ENCODE results near the gene VWA8.

Gene VWA8

DNA sequence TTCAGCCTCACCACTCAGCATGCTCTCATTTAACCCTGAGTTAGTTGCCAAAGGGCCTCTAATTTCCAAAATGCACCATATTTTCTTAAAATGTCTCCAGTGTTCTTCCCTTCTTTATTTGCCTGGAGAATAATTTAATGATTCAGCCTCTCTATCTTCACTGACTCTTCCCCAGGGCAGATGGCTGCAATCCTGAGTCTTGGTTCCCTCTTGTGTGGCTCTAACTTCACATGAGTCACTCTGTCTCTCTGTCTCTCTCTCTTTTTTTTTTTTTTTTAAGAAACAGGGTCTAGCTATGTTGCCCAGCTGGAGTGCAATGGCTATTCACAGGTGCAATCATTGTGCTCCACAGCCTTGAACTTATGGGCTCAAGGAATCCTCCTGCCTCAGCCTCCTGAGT, 251.4 kb downstream of the VWA8 start:
- no peak overlapping the region for H3K27ac ChIP-seq
- no peak for TF ChIP-seq ZFX (IDR thresholded peaks at IDR 0.05)
- TF ChIP-seq, protein P1, sequence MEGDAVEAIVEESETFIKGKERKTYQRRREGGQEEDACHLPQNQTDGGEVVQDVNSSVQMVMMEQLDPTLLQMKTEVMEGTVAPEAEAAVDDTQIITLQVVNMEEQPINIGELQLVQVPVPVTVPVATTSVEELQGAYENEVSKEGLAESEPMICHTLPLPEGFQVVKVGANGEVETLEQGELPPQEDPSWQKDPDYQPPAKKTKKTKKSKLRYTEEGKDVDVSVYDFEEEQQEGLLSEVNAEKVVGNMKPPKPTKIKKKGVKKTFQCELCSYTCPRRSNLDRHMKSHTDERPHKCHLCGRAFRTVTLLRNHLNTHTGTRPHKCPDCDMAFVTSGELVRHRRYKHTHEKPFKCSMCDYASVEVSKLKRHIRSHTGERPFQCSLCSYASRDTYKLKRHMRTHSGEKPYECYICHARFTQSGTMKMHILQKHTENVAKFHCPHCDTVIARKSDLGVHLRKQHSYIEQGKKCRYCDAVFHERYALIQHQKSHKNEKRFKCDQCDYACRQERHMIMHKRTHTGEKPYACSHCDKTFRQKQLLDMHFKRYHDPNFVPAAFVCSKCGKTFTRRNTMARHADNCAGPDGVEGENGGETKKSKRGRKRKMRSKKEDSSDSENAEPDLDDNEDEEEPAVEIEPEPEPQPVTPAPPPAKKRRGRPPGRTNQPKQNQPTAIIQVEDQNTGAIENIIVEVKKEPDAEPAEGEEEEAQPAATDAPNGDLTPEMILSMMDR (conservative IDR thresholded peaks at IDR 0.05) = no peak

DNA sequence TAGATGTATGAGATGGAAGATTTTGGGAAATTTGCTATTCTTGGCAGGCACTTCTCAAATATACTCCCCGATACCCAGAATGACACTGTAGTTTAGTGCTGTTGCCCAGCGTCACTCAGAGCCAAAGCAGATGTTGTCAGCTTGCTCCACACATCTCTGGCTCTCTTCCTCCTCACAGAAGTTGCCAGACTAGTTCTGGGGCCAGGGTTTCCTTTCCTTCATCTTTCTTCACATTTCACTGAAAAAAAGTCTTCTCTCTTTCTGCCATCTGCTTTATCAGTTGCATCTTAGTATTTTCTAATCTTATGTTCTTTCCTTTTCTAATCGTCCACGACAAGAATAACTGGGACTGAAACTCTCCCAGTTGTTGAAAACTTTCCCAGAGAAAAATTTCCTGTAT, 252.2 kb downstream of the VWA8 start:
- H3K27ac ChIP-seq = no peak overlapping the region

DNA sequence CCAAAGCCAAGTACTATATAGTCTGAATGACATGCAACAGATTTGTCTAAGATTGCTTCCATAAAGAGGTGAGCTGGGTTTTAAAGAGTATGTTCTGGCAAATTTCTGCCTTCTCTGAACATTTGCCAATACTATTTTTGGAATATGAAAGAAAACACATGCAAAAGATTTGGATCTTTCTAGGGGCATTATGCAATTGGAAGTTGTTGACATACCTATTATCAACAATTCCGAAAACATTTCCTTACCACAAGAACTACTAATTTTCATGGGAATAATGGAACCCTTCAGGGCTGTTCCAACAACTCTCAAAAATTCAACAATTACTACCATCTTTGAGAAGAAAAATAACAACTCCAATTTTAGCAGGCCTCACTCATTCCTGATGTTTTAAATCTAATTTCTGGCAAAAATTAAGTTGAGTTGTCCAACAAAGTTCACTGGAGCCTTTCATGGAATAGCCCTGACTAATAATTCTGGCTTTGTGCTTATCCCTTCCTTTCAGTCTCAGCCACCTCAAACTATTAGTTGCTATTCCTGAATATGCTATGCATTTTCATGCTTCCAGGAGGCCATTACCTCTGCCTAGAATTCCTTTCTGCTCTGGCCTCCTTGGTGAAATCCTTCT, 253.6 kb downstream of the VWA8 start:
- TF ChIP-seq, protein P1 (conservative IDR thresholded peaks at IDR 0.05) = no peak
- no peak for TF ChIP-seq ZFX (IDR thresholded peaks at IDR 0.05)
- no peak overlapping the region for H3K27ac ChIP-seq

More for the DNA sequence above, 252.2 kb downstream of the VWA8 start:
- TF ChIP-seq, protein P1 (conservative IDR thresholded peaks at IDR 0.05) = no peak
- no peak for TF ChIP-seq ZFX (IDR thresholded peaks at IDR 0.05)

DNA sequence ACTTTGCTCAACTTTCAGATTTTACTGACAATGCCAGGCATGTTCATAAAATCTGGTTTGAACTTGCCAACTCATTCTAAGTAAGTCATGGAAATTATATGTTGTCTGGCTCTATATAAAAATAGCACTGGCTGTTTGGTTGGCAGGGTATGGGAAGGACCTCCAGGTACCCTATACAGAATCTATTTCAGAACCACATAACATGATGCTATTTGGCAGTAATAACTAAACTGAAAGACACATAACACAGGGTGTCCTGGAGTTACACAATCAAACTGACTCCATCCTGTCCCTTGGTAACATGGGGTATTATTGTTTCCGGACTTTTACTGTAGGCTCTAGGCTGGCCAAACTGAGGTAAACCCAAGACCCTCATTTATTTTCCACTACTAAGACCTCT, 254.8 kb downstream of the VWA8 start:
- H3K27ac ChIP-seq = no peak overlapping the region
- TF ChIP-seq, protein P1 (conservative IDR thresholded peaks at IDR 0.05) = no peak
- no peak for TF ChIP-seq ZFX (IDR thresholded peaks at IDR 0.05)

DNA sequence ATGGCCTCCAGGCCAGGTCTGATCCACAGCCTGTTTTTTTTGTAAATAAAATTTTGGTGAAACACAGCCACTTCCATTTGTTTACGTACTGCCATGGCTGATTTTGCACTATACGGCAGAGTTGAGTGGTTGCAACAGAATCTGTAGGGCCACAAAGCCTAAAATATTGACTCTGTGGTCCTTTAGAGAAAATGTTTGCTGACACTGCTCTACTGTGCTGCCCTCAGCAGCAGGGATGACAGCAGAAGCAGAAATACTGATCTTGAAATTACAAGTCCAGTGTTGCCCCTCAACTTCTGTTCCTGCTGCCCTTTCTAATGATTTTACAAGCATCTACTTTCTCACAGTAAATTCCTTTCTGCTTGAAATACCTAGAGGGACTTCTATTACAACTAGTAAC, 258.4 kb downstream of the VWA8 start:
- no peak for TF ChIP-seq ZFX (IDR thresholded peaks at IDR 0.05)
- TF ChIP-seq, protein P1 (conservative IDR thresholded peaks at IDR 0.05) = no peak
- no peak overlapping the region for H3K27ac ChIP-seq

DNA sequence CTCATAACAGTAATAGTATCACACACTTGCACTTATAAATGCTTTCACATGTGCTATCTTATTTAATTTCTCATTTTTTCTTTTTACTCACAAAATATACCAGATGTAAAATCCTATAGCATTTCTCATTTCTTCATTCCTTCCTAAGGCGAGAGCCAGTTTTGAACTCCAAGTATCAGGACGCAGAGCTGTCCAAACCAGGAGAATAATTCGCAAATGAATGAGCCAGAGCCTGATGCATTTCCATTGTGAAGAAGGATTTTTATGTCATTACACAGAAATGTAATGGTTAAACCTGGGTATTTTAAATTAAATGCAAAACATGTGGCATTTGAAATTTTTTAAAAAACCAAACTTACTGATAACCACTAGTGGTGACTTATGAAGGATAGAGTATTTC, 259.2 kb downstream of the VWA8 start:
- no peak overlapping the region for H3K27ac ChIP-seq
- TF ChIP-seq, protein P1 (conservative IDR thresholded peaks at IDR 0.05) = no peak
- TF ChIP-seq ZFX (IDR thresholded peaks at IDR 0.05) = no peak

DNA sequence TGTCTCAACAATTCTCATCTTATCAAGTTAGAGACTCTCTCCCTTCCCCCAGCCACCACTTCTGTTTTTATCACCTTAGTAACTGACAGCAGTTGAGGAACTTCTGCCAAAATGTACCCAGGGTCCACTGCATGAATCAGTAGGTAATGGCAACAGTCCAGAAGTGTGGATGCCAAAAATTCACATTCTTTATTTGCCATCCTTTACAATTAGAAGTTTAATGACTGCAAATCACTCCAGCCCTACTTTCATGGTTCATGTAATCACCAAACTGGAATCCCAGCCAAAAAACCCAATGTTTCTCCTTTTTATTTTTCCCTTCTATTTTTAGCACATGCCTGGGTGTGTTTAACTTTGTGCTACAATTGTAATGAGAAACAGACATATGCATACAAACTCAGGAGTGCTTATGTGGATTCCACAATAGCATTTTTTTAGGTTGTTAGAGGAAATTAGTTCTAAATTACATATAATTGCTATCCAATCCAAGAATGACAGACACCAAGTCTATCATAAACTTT, 260.1 kb downstream of the VWA8 start:
- no peak for TF ChIP-seq ZFX (IDR thresholded peaks at IDR 0.05)
- TF ChIP-seq, protein P1 (conservative IDR thresholded peaks at IDR 0.05) = no peak
- no peak overlapping the region for H3K27ac ChIP-seq

Data from C4-2B (cell line).